Testis (tissue), 3 donors: ENCODE measurements around the gene MYO9B. TPM values are rescaled to one million over a fixed set of nuclear protein-coding genes. Genes with fewer than 3 reads are reported as not detected.

Experiments
- DNase-seq: peaks from one replicate; pipeline ENCODE4 v3.0.0-alpha.2; 2019
- H3K27ac ChIP-seq, 2 donors: fragments of 200-600 bp; sonication (generic); one replicate each; pipeline ENCODE4 v1.5.1; 2019
- H3K27me3 ChIP-seq: fragments of 200-600 bp; sonication (generic); one replicate; pipeline ENCODE4 v1.5.1; 2019
- H3K36me3 ChIP-seq: fragments of 200-600 bp; sonication (generic); one replicate; pipeline ENCODE4 v1.5.1; 2017; ENCODE audit warnings: low read depth; ENCODE audit errors: missing control alignments
- H3K4me1 ChIP-seq: fragments of 200-600 bp; sonication (generic); one replicate; pipeline ENCODE4 v1.5.1; 2019
- H3K4me3 ChIP-seq, 2 donors: fragments of 200-600 bp; sonication (generic); one replicate each; pipeline ENCODE4 v1.5.1; 2017 to 2019
- H3K9me3 ChIP-seq: fragments of 200-600 bp; sonication (generic); one replicate; pipeline ENCODE4 v1.5.1; 2017
- POLR2A ChIP-seq: fragments of 450-650 bp; IDR thresholded peaks from one replicate; pipeline ENCODE4 v1.6.1; 2017; ENCODE audit warnings: antibody characterized with exemption, mild to moderate bottlenecking, moderate library complexity
- WGBS, 2 donors: methylation state at CpG; one replicate each; pipeline ENCODE4 v1.1.5; 2018; 5-methylcytosine and 5-hydroxymethylcytosine counted together
- intact Hi-C: fragments of 100-400 bp; cut with DNase I; formaldehyde crosslinking; loops from one replicate; pipeline ENCODE4 v1.15.1; 2023; ENCODE audit warnings: low total_unique reads
- polyA plus RNA-seq: library from polyadenylated mRNA; stranded (reverse); fragments of 350-450 nt; fragmentation: Illumina TruSeq; extraction: RNeasy Lipid Tissue Mini Kit (QIAGEN cat#74804); gene quantifications from one replicate; pipeline ENCODE4 v1.2.3, GENCODE V29; 2014; ENCODE audit warnings: low read depth, low replicate concordance; ENCODE audit not compliant: insufficient read depth
- total RNA-seq, 2 donors: library from RNA; depleted of rRNA; stranded (reverse); fragments of >200 nt; gene quantifications; one replicate each; pipeline ENCODE4 v1.2.3, GENCODE V29; 2016
- TF ChIP-seq, protein P1 (sequence below), 3 experiments: fragments of 450-650 bp in 2 of 3; fragments of 200-600 bp in 1 of 3; sonication (generic) in 1 of 3; IDR thresholded peaks; one replicate each; pipeline ENCODE4 v1.5.1; 2016 to 2019; ENCODE audit warnings: antibody characterized with exemption in 3 of 3, mild to moderate bottlenecking in 2 of 3, moderate library complexity in 1 of 3

MYO9B gene
- total and polyA plus RNA-seq, 3 donors from 2014 or later: 121 to 407 (median 407) TPM

DNA sequence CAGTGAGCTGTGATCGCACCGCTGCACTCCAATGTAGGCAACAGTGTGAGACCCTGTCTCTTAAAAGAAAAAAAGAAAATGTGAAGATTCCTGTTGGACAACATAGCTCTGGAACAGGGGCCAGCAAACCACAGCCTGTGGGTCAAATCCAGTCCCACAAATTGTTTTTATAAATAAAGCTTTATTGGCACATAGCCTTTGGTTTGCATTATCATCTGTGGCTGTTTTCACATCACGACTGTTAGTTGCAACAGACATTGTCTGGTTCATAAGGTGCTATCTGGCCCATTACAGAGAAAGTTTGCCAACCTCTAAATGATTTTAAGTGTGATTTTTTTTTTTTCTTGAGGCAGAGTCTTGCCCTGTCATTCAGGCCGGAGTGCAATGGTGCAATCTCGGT, 90.1 kb downstream of the MYO9B start:
- H3K9me3 ChIP-seq: no peaks in the 10 kb centered on the region
- TF ChIP-seq, protein P1, sequence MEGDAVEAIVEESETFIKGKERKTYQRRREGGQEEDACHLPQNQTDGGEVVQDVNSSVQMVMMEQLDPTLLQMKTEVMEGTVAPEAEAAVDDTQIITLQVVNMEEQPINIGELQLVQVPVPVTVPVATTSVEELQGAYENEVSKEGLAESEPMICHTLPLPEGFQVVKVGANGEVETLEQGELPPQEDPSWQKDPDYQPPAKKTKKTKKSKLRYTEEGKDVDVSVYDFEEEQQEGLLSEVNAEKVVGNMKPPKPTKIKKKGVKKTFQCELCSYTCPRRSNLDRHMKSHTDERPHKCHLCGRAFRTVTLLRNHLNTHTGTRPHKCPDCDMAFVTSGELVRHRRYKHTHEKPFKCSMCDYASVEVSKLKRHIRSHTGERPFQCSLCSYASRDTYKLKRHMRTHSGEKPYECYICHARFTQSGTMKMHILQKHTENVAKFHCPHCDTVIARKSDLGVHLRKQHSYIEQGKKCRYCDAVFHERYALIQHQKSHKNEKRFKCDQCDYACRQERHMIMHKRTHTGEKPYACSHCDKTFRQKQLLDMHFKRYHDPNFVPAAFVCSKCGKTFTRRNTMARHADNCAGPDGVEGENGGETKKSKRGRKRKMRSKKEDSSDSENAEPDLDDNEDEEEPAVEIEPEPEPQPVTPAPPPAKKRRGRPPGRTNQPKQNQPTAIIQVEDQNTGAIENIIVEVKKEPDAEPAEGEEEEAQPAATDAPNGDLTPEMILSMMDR (IDR thresholded peaks at IDR 0.05): no peak
- TF ChIP-seq POLR2A: no peak
- 89 to 94% methylated on average over 5 of the region's 5 CpGs for WGBS, 2 donors
- no peak for DNase-seq
- H3K27me3 ChIP-seq: no peaks in the 10 kb centered on the region
- no peak overlapping the region for H3K27ac ChIP-seq
- peaks cover 4% of the 10 kb centered on the region for H3K36me3 ChIP-seq
- H3K4me1 ChIP-seq: no peaks in the 10 kb centered on the region
- no peak overlapping the region for H3K4me3 ChIP-seq
- intact Hi-C loops: no loop called here

DNA sequence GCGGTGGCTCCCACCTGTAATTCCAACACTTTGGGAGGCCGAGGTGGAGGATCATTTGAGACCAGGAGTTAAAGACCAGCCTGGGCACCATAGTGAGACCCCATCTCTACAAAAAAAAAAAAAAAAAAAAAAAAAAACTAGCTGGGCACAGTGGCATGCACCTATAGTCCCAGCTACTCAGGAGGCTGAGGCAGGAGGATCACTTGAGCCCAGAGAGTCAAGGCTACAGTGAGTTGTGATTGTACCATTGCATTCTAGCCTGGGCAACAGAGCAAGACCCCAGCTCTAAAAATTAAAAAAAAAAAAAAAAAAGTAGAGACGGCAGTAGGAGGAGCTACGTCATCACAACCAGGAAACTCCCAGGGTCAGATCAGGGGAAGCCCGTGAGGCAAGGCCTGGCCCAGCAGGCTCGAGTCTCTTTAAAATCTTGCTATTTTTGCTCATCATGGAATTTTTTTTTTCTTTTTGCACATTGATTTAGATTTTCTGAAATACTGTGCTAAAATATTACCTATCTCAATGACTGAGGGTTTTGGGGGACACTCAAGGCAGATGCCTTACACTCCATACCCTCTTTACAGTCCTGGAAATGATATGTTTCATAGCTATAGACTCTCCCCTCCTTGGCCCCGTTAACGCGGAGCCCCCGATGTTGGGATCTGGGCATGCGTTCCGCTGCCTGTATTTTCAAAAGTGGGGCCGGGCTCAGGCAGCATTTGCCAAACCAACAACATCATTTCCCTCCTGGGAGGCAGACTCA, 95.1 kb downstream of the MYO9B start:
- no peak for DNase-seq
- WGBS, 2 donors: 81 to 84% methylated on average over 13 of the region's 13 CpGs

DNA sequence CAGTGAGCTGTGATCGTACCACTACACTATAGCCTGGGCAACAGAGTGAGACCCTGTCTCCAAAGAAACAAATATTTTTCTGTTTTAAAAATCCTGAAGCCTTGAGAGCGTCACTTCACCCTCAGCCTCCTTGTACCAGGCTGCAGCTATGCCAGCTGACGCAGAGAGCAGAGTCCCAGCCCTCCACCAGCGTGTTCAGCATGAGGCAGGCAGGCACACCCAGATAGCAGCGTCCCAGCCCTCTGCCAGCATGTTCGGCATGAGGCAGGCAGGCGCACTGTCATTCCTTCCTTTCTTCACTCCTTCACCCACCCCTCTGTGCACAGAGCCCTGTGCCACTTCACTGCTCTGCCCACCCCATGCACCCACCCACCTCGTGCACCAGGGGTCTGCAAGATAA, 96.3 kb downstream of the MYO9B start:
- Histone ChIP-seq H3K4me1 (no peaks in the 10 kb centered on the region), H3K4me3 (no peak overlapping the region), H3K27ac (no peak overlapping the region), H3K36me3 (no peaks in the 10 kb centered on the region), H3K27me3 (no peaks in the 10 kb centered on the region), H3K9me3 (no peaks in the 10 kb centered on the region)
- intact Hi-C loops: no loop called here
- TF ChIP-seq POLR2A: no peak
- TF ChIP-seq, protein P1 (IDR thresholded peaks at IDR 0.05): no peak
- no peak for DNase-seq
- WGBS, 2 donors: 85 to 86% methylated on average over 8 of the region's 8 CpGs

More for the DNA sequence above, 95.1 kb downstream of the MYO9B start:
- no peaks in the 10 kb centered on the region for H3K9me3 ChIP-seq
- no peak overlapping the region for H3K4me3 ChIP-seq
- H3K27ac ChIP-seq: no peak overlapping the region
- intact Hi-C loops: no loop called here
- no peaks in the 10 kb centered on the region for H3K4me1 ChIP-seq
- no peaks in the 10 kb centered on the region for H3K27me3 ChIP-seq
- no peaks in the 10 kb centered on the region for H3K36me3 ChIP-seq
- TF ChIP-seq, protein P1 (IDR thresholded peaks at IDR 0.05): no peak
- TF ChIP-seq POLR2A: no peak

DNA sequence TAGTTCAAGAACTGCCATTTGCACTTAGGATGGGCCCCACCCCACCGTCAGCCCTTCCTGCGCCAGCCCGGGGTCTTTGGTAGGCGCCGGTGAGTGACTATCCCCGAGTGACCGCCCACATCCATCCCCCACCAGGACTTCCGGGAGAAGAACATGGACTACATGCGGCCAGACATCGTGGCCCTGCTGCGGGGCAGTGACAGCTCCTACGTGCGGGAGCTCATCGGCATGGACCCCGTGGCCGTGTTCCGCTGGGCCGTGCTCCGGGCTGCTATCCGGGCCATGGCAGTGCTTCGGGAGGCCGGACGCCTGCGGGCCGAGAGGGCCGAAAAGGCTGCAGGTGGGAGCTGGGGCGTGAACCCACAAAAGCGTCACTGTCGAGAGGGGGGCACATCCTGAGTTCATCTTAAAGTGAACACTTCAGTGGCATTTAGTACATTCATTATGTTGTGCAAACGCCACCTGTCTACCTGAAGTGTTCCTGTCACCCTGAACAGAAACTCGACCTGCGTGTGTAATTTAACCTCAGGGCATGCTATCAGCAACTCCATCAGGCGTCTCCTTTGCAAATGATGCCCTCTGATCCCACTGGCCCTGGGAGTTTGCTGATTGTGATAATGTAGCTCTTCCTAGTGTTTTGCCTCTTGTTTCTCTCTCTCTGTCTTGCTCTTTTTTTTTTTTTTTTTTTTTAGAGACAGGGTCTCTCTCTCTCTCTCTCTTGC, 97.2 kb downstream of the MYO9B start:
- TF ChIP-seq POLR2A: no peak
- TF ChIP-seq, protein P1 (IDR thresholded peaks at IDR 0.05): no peak
- Histone ChIP-seq H3K4me1 (no peaks in the 10 kb centered on the region), H3K4me3 (no peak overlapping the region), H3K9me3 (no peaks in the 10 kb centered on the region), H3K27ac (no peak overlapping the region), H3K27me3 (no peaks in the 10 kb centered on the region), H3K36me3 (no peaks in the 10 kb centered on the region)
- intact Hi-C loops: no loop called here
- no peak for DNase-seq
- 94 to 96% methylated on average over 17 to 26 of the region's 33 CpGs for WGBS, 2 donors
